Panc1 (cell line): ENCODE results near the gene USB1. TPM values are rescaled to one million over a fixed set of nuclear protein-coding genes. Genes with fewer than 3 reads are reported as not detected.

Experiments
- ATAC-seq: fragments of 200-7000 bp; cut with Tn5 transposase; 2 replicates; pipeline ENCODE4 v1.9.1; 2020; ENCODE audit warnings: mild to moderate bottlenecking, moderate library complexity
- BruUV-seq: library from RNA; stranded (reverse); fragments of 400-500 nt; replicated peaks from 2 replicates; lab custom pipeline; 2021; lab: Mats Ljungman, UMichigan
- CTCF ChIA-PET: fragments of 300-600 bp; sonication (Branson Sonifier 250); formaldehyde crosslinking; loops from one replicate; lab custom pipeline; 2022; ENCODE audit warnings: antibody characterized with exemption; lab: Charles Lee
- POLR2A ChIA-PET: fragments of 300-600 bp; sonication (Branson Sonifier 250); formaldehyde crosslinking; loops from one replicate; lab custom pipeline; 2022; ENCODE audit warnings: antibody characterized with exemption; lab: Charles Lee
- DNase-seq: peaks from one replicate; pipeline ENCODE4 v3.0.0-alpha.2; 2010; ENCODE audit warnings: low read depth, low spot score
- H3K27ac ChIP-seq: 2 replicates; pipeline ENCODE4 v1.5.1; 2011; ENCODE audit warnings: mild to moderate bottlenecking, low read length, inconsistent platforms
- H3K27me3 ChIP-seq: fragments of 200-500 bp; sonication (Bioruptor generic); 2 replicates; pipeline ENCODE4 v1.6.0; 2014; ENCODE audit warnings: low read length, inconsistent platforms; ENCODE audit not compliant: control insufficient read depth, insufficient read depth
- H3K36me3 ChIP-seq: fragments of 200-500 bp; sonication (Bioruptor generic); 2 replicates; pipeline ENCODE4 v1.5.1; 2014; ENCODE audit warnings: inconsistent platforms, mild to moderate bottlenecking, low read length, moderate library complexity; ENCODE audit not compliant: control insufficient read depth, insufficient read depth
- H3K4me1 ChIP-seq: 2 replicates; pipeline ENCODE4 v1.5.1; 2011; ENCODE audit warnings: inconsistent platforms, mild to moderate bottlenecking, low read length, moderate library complexity; ENCODE audit not compliant: control insufficient read depth, insufficient read depth
- H3K4me3 ChIP-seq, 2 experiments: 2 replicates each; pipeline ENCODE4 v1.5.1; 2011 to 2012; ENCODE audit warnings: low read depth in 2 of 2, low read length in 2 of 2, mild to moderate bottlenecking in 2 of 2, inconsistent platforms in 1 of 2, moderate library complexity in 1 of 2
- H3K9me3 ChIP-seq: fragments of 200-500 bp; sonication (Bioruptor generic); 2 replicates; pipeline ENCODE4 v1.5.1; 2014; ENCODE audit warnings: low read depth, mild to moderate bottlenecking, inconsistent platforms, low read length, moderate library complexity; ENCODE audit not compliant: control insufficient read depth, insufficient read depth
- CTCF ChIP-seq: fragments of 450-650 bp; IDR thresholded peaks from 2 replicates; pipeline ENCODE4 v1.5.1; 2017; ENCODE audit warnings: mild to moderate bottlenecking
- POLR2AphosphoS5 ChIP-seq: IDR thresholded peaks from 2 replicates; pipeline ENCODE4 v1.6.1; 2012; ENCODE audit warnings: mild to moderate bottlenecking, low read depth, low read length, moderate library complexity
- REST ChIP-seq, 2 experiments: IDR thresholded peaks; 2 replicates each; pipeline ENCODE4 v1.6.1; 2011 to 2012; ENCODE audit warnings: low read depth in 2 of 2, control low read depth in 1 of 2, low read length in 1 of 2, mild to moderate bottlenecking in 1 of 2, moderate library complexity in 1 of 2; ENCODE audit not compliant: insufficient read depth in 1 of 2
- SIN3A ChIP-seq: IDR thresholded peaks from 2 replicates; pipeline ENCODE4 v1.6.1; 2012; ENCODE audit warnings: low read depth, mild to moderate bottlenecking, low read length, moderate library complexity, borderline replicate concordance; ENCODE audit not compliant: insufficient read depth
- TCF7L2 ChIP-seq: IDR thresholded peaks from 2 replicates; pipeline ENCODE4 v1.6.1; 2011; ENCODE audit warnings: mild to moderate bottlenecking, low read depth, low read length, inconsistent platforms
- in situ Hi-C: cut with HindIII; loops from 2 replicates; pipeline ENCODE4 v1.10.0; 2016; ENCODE audit warnings: low sequenced_read_pairs, low pct_unique_long_range_greater_than_20kb
- intact Hi-C: fragments of 100-400 bp; cut with micrococcal nuclease; formaldehyde crosslinking; loops from one replicate; pipeline ENCODE4 v1.10.0; 2022; ENCODE audit not compliant: unreplicated experiment
- total RNA-seq: library from RNA; stranded (reverse); gene quantifications from one replicate; pipeline ENCODE4 v1.2.1, GENCODE V29; 2021; ENCODE audit not compliant: unreplicated experiment

The USB1 gene
- total RNA-seq, 1 experiment from 2014 or later = 58.2 TPM

GRCh38 chr16:57956270-57956808 is 44.9 kb upstream of the USB1 start:
- TF ChIP-seq CTCF (no peak), SIN3A (no peak), REST (IDR thresholded peaks at IDR 0.05; ENCODE audit: insufficient read depth in 1 of 2, low read depth in 2 of 2, low read length in 1 of 2) (no peak), TCF7L2 (no peak), POLR2AphosphoS5 (no peak)
- Histone ChIP-seq H3K36me3 (no peaks in the 10 kb centered on the region), H3K27me3 (no peaks in the 10 kb centered on the region), H3K27ac (no peak overlapping the region), H3K4me1 (no peaks in the 10 kb centered on the region), H3K4me3 (no peak overlapping the region), H3K9me3 (no peaks in the 10 kb centered on the region)
- POLR2A ChIA-PET = no interaction called here
- CTCF ChIA-PET = no interaction called here
- intact Hi-C loops (no loop called here), in situ Hi-C loops (no loop called here)
- no TSS peak for BruUV-seq
- no peak for ATAC-seq
- no peak for DNase-seq

- no peak for ATAC-seq
- H3K36me3 ChIP-seq = no peaks in the 10 kb centered on the region
- ChIA-PET POLR2A (no interaction called here), CTCF (interaction anchor here (0.7 kb wide), 1 partner anchor 60 kb away, joined by 3 read pairs; no protein-coding TSS in a partner anchor)
- TF ChIP-seq POLR2AphosphoS5 (no peak), CTCF (no peak), REST (IDR thresholded peaks at IDR 0.05; ENCODE audit: insufficient read depth in 1 of 2, low read depth in 2 of 2, low read length in 1 of 2) (no peak), TCF7L2 (no peak), SIN3A (no peak)
- H3K9me3 ChIP-seq = no peaks in the 10 kb centered on the region
- no peak for DNase-seq
- in situ Hi-C loops = no loop called here
- no peak overlapping the region for H3K4me3 ChIP-seq
- H3K4me1 ChIP-seq = no peaks in the 10 kb centered on the region
- no peaks in the 10 kb centered on the region for H3K27me3 ChIP-seq
- intact Hi-C loops = no loop called here
- no peak overlapping the region for H3K27ac ChIP-seq
- no TSS peak for BruUV-seq
Measured at GRCh38 chr16:57956924-57957672, 44.1 kb upstream of the USB1 start.
